GM19035 (cell line): ENCODE data around the gene CCDC196.
"Not testable (repeated sequence)": the region's sequence is repeated elsewhere in the genome, so short reads cannot be mapped to it uniquely, and the experiment has no call there.

Experiments used
- ATAC-seq: cut with Tn5 transposase; IDR thresholded peaks from one replicate; pipeline ENCODE4 v1.9.1; 2021; ENCODE audit not compliant: unreplicated experiment

The CCDC196 gene

DNA sequence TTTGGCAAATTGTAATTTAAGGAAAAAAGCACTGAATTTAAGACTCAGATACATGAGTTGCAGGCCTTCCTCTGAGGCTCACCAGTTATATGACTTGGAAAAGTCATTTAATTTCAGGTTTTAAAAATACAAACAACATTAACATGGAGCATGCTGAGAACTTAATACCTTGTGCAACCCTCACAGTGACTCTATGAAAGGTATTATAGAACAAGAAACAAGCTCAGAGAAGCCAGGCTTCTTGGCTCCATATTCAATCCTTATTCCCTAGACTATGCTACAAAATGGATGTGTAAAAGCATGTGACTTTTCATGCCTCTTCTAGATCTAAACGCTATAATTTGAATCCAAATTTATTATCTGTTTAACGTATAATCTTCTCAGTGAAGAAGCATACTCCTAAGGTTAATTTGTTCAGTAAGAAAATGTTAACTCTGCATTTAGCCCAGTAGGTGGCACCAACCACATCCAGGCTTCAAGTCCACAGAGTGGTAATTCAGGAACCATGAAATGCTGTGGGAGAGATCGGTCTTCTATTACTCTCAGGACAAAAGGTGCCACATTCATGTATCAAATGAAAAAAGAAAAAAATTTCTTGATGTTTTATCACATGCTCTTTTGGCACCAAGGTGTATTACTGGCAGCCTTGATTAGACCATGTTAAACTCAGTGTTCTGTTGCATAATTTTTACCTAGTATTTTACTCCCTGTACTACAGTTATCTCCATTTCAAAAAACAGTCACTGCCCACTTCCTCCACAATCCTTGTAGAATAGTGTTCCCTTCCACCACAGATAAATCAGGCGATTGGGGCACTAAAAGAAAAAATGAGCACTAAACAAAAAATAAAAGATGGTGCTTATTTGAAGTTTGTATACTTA is 9.3 kb downstream of the CCDC196 start:
- ATAC-seq, result peak; percentile 81

DNA sequence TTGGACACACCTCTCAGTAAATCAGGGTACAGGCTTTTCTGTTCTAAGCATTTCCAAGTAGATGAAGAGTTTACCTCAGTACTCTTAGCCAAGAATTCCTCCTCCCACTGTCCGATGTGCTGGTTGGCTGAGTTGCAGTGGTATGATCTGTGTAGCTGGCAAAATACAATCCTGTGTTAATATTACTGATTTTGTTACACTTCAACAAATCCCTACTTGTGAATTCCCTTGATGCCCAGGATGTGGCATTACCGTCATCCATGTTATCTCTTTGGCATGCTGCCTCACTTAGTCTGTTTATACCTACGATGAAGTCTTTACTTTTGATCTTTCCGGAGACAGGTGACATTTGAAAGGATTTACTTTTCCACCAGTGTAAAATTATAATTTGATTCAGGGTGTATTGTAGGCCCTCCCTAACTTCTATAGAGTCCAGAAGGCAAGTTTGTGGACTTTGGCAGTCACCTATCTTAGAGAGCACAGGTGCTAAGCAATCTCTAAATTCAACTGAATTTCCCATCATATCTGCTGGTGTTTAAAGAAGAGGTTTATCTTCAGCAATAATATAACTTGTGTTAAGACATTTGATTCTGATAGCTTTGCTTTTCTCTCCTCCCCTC is 10.1 kb downstream of the CCDC196 start:
- ATAC-seq, result no peak

DNA sequence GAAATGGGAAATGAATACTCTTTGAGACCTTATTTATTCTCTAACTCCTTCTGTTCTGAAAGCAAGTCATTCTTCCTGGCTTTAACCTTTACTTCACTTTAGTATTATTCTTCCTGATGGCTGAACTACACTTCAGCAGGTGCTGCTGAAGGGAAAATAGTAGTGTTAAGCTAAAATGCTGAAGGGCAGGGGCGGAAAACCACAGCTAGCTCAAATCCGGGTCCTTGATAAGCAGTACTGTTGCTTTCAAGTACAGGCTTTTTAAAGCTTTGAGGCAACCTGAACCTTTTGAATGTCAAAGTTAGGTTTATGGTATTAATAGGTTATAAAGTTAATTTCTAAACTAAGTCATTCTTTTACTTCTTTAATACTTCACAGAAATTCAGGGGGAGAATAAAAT is 10.7 kb downstream of the CCDC196 start:
- ATAC-seq, result no peak

DNA sequence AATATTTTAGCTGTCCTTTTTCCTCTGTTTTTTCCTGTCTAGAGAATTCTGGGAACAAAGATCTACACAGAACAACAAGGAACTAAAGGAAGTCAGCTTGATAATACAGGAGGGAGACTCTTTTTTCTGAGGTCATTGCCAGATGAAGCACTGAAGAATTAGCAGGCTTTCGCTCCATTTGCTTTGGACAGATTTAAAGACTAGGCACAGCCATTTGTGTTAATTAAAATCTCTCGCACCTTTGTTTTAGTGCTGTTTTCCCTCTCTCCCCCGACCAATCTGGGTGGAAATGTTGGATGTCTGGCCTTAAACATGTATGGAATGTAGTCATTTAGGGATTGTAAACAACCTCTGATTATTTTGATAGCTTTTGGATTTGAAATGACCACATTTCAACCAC is 12.1 kb downstream of the CCDC196 start:
- no peak for ATAC-seq

DNA sequence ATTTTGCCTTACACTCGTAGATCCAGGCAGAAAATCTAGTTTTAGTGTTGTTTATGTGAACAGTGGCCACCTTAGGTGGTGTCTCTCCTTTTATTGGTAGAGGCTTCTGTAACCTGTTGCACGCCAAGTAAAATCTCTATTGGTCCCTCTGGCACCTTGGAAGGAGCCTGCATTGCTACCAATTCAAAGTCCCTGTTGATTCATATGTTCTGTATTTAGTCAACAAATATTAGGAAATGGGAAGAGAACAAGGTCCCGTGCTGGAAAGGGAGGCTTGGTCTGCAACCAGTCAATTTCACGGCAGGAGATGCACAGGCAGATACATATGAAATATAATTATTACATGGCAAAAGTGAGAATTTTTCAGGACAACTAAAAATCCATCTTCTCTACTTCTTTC is 15.4 kb downstream of the CCDC196 start:
- no peak for ATAC-seq

DNA sequence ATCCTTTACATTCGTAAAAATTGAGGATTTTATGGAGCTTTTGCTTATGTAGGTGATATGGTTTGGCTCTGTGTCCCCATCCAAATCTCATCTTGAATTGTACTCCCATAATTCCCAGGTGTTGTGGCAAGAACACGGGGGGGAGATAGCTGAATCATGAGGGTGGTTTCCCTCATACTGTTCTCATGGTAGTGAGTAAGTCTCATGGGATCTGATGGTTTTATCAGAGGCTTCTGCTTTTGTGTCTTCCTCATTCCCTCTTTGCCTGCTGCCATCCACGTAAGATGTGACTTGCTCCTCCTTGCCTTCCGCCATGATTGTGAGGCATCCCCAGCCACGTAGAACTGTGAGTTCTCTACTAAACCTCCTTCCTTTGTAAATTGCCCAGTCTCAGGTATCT is 16.7 kb downstream of the CCDC196 start:
- ATAC-seq, result not testable (repeated sequence)

DNA sequence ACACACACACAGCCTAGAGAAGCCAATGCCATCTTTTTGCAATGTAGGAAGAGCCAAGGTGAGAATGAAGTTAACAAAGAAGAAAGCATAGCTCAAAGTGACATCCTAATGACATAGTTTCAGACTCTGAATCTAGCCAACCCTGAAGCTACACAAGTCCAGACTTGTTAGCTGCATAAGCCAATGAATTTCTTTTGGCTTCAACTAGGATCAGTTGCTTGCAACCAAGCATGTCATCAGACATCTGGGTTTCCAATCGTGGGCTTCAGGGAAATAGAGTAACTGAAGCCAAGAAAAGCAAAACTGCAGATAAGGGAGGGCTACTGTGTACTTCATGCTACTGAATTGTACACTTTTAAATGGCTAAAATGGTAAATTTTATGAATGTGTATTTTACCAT is 17.4 kb downstream of the CCDC196 start:
- ATAC-seq, result no peak

DNA sequence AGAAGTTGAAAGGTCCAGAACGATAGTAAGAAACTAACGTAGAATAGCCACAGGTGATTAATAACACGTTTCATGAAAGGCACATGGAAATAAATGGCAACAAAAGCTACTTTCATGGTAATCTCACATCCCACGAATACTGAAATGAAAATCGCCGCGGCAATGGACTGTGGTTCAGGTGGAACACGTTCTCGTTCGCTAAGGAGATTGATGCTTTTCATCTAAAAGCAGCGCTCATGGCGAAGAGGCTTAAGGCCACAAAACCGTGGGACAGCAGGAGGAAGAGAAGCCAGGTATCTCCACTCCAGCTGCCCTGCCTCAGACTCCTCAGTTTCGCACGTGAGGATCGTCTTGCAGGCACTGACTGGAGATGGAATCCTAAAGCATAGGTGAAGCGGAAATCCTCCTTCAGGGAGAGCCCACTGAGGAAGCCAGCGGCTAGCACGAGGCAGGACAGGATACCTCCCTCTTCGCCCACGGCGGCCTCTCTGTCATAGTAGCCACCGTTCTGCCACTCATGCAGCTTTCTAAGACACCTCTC is 21.1 kb downstream of the CCDC196 start:
- peak; percentile 23 for ATAC-seq

DNA sequence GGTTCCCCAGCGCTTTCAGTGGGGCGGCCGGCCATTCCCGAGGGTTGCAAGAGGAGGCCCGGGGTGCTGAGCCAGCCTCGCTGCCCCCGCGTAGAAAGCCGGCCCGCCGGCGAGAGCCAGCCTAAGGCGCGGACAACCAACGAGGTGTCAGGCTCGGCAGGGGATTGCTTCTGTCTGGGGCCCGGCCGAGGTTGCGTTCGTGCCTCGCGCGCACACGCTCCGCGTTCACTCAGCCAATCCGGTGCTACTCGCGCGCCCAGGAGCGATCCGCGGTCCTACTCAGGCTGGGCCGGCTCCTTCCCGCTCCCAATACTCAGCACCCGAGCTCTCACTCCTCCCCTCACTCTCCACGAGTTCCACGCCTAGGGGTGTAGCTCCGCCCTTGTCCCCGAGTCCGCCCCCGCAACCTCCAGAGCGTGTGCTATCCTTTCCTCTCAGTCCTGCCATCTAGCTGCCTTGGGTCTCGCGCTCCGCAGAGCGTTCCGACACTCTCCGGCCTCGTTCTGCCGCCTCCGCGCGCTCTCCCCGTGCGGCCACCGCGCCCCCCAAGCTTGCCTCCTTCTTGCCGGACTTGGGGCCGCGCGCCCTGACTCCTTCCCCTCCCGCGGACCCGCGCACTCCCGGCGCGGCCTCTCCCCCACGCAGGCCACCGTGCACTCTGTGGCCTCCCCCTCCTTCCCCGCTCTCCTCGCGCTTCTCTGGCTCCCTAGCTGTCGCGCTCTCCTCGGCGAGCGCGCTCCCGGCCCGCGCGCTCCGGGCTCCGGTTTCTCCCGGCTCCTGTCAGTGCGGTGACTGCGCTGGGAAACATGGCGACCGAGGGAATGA is 21.8 kb downstream of the CCDC196 start, which contains the start of gene GPHN:
TSS of gene GPHN (plus strand) at position 426 of the 825 bp plus-strand sequence.
- peak; percentile 82 for ATAC-seq

DNA sequence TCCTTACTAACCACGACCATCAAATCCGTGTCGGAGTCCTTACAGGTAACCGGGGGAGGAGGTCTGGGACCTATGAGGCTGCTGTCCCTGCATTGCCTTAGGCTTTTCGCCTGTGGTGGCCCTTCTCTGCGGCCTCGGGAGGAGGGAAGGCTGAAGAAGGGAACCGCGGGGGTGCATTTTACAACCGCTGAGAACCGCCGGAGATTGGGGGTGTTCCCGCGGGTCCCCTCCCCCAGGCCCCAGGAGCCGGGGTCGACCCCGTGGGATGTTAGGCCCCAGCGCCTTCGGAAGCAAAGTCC is 22.3 kb downstream of the CCDC196 start:
- no peak for ATAC-seq

DNA sequence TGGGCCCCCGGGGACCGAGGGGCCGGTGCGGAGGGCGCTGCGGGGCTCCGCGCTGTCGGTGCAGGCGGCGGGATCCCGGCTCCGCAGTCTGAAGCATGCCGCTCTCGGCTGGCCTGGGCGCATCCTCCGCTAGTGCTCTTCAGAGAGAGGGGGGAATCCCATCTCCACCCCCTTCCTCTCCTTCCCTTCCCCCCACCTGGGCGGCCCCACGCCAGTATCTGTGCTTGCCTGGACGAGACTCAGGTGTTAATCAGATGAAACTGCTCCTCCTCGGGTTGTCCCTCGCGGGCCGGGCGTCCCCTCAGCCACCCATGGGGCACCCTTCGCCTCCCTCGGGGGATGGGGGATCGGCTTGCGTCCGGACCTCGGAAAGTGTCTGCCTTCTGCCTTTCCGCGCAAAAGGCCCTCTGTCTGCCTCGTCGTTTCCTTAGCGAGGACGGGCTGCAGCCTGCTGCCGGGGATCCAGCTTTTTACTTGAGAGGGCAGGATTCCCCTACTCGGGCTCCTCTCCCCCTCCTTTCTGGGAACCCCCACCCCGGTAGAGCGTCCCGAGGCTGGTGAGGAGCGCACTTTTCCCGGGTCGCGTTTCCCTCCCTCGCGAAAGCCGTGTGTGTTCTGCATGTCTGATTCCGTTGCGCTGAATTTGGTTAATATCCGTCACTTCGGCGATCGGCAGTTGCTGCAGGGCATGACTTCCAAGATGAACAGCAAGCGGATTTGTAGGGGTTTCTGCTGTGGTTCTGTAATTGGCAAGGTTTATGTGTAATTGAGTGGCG is 22.9 kb downstream of the CCDC196 start:
- ATAC-seq, result peak; percentile 34

DNA sequence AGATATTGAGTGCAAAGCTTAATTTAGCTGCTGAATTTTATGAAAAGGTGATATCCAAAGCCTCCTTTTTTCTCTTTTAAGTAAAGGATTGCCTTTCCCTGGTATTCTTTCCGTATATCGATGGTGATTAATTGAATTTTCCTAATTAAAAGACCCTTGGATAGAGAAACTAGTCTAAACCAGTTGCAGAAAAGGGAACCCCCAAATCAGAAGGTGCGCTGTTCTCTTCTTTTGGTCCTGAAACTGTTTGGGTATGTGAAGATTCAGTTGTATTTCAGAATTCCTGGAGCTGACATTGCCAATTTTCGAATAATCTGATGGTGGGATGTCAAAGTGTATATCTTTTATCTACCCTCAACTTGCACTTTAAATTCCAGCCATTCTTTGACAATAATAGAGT is 23.7 kb downstream of the CCDC196 start:
- ATAC-seq, result no peak

DNA sequence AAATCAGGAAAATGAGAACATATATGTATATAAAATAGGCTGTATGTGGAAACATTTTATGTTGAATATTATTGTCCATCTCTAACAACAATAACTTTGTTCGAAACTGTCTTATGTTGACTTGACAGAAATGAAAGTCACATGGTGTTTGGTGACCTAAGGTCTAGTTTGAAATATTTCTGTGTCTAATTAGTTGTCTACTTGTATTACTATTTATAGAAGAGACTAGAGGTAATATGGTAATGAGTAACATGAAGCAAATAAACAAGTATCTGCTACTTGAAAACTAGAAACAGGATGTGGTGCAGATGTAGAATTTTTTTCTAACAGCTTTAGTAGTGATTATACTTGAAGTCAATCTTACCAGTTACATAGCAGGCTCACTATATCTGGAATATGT is 25.7 kb downstream of the CCDC196 start:
- no peak for ATAC-seq

DNA sequence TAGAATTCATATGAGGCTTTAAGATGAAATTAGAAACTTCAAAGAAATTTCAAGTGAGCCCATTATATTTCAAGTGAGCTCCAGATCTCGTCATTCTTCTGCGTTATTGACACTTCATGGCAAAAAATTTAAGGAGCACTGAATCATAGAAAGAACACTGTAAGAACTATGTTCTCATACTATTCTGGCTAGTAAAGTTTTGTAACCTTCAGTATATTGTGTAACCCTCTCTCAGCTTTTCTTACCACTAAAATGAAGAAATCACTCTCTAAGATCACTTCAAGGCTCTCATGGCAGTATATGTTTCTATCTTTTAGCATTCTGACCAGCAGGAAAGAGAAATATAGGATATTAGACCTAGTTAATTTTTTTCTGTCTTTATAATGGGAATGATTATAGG is 28.0 kb downstream of the CCDC196 start:
- ATAC-seq, result no peak

DNA sequence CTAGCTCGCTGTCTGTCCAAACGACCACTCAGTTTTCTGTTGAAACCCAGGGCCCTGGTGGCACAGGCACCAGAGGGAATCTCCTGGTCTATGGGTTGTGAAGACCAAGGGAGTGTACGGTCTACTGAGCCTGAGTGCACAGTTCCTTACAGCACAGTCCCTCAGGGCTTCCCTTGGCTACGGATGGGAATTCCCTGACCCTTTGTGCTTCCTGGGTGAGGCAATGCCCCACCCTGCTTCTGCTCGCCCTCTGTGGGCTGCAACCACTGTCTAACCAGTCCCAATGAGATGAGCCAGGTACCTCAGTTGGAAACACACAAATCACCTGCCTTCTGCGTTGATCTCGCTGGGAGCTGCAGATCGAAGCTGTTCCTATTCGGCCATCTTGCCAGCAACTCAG is 44.4 kb downstream of the CCDC196 start:
- no peak for ATAC-seq

DNA sequence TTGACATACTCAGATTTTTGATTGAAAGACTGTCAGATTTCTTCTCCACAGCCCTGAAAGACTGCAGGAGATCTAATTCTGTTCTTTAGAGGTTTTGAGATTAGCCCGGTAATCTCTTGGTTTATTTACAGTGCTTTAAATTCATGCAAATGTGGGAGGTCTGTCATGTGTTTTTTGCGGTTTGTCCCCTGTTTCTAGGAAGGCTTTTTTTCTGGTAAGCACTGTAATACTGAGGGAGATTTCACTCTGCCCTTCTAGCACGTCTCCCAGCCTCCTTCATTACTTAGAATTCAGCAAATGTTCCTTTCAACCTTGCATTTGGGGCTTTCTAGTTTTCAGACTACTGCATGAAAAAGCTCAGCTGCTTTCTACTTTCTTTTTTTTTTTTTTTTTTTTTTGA is 52.9 kb downstream of the CCDC196 start:
- no peak for ATAC-seq

DNA sequence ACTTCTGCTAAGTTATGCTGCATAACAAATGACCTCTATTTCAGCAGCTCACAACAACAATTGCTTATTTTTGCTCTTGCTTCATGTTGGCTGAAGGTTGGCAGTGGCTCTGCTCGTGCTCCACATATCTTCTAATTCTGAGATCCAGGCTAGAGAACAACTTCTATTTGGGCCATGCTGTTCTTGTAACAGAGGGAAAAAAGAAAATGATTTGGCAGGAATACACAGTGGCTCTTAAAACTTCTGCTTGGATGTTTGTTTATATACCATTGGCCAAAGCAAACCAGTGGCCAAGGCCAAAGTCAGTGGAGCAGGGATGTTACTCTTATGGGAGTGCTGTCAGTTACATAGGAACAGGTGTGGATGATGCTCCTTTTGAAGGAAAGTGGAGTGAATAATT is 53.9 kb downstream of the CCDC196 start:
- no peak for ATAC-seq

DNA sequence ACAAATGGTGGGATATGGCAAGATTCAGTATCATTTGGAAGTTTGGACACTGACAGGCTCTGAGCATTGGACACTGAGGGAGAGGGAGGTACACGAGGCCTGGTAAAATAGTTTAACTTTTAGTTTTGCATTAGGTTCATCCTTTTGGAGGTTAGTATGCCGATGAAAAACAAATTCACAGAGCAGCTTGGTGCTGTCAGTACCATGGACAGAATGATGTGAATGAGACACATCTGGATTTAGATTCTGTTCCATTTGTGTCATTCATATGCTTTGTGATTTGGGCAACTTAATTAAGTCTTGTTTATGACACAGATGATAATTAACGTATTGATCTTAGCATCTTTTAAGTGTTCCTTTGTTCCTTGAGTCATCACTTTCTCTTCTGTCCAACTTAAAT is 55.5 kb downstream of the CCDC196 start:
- no peak for ATAC-seq

DNA sequence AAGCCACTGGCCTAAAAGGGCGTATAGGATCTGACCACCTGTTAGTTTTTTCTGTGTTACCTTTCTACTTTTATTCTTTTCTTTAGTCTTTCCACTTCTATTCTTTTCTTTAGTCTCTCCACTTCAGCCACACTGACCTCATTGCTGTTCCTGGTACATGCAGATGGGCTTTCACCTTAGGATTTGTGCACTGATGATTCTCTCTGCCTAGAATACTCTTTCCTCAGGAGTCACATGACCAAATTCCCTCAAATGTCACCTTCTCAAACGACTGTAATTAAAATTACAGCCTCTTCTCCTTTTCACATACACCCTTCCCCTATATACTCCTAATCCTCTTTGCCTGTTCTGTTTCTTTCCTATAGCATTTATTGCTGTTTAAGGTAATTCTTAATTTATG is 57.8 kb downstream of the CCDC196 start:
- no peak for ATAC-seq

DNA sequence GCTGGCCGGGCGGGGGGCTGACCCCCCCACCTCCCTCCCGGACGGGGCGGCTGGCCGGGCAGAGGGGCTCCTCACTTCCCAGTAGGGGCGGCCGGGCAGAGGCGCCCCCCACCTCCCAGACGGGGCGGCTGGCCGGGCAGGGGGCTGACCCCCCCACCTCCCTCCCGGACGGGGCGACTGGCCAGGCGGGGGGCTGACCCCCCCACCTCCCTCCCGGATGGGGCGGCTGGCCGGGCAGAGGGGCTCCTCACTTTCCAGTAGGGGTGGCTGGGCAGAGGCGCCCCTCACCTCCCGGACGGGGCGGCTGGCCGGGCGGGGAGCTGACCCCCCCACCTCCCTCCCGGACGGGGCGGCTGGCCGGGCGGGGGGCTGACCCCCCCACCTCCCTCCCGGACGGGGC is 59.0 kb downstream of the CCDC196 start:
- not testable (repeated sequence) for ATAC-seq

DNA sequence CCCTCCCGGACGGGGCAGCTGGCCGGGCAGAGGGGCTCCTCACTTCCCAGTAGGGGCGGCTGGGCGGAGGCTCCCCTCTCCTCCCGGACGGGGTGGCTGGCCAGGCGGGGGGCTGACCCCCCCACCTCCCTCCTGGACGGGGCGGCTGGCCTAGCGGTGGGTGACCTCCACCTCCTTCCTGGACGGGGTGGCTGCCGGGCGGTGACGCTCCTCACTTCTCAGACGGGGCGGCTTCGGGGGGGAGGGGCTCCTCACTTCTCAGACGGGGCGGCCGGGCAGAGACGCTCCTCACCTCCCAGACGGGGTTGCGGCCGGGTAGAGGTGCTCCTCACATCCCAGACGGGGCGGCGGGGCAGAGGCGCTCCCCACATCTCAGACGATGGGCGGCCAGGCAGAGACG is 59.6 kb downstream of the CCDC196 start:
- ATAC-seq, result not testable (repeated sequence)
